GM12875 (cell line): ENCODE data around the gene CCNDBP1.
"Not testable (repeated sequence)": the region's sequence is repeated elsewhere in the genome, so short reads cannot be mapped to it uniquely, and the experiment has no call there.

Experiments
- H3K4me3 ChIP-seq: one replicate; pipeline ENCODE4 v1.5.1; 2011; ENCODE audit warnings: low read depth, low read length, control low read depth
- CTCF ChIP-seq: IDR thresholded peaks from 2 replicates; pipeline ENCODE4 v1.5.1; 2011; ENCODE audit warnings: low read depth, mild to moderate bottlenecking, control low read depth, inconsistent platforms, low read length, moderate library complexity, borderline replicate concordance; ENCODE audit not compliant: insufficient read depth

The CCNDBP1 gene

DNA sequence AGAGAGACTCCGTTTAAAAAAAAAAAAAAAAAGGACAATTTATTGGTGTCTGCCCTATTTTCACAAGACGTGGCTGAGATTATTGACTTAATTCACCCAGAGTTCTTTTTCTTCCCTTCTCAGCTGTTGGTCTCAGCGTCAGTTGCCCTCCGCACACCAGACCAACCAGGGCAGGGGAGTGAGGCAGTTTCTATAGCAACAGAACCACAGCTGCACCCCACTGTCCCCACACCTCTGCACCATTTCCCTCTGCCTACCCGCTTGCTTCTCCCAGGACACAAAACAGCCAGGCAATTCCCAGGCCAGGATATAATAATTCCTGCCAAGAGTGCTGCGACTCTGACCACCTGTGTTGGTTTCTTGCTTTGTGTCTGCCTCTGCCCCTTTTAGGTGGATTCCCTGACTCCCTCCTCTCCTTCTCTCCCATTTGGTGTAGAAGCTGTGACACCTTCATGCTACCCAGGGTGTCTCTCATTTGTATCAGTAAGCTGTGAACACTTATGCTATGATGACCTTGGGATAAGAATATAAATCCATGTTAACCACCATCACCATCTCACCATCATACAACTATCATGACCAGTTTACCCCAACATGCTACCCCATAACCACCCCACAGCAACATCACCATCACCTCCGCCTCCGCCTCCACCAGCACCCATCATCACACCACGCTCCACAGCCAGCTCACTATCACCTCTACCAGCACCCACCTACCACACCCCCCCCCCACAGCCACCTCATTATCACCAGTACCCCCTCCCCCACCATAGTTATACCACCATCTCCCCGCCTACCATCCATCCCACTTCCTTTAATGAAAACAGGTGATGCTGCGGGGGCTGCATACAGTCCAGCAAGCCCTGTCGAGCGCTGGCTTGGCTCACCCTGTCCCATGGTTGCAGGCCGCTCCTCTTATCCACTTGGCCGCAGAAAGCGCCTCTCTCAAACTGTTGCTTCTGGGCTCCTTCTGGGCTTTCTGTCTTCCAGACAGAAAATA is 35.0 kb downstream of the CCNDBP1 start:
- H3K4me3 ChIP-seq = no peak overlapping the region
- TF ChIP-seq CTCF = no peak

DNA sequence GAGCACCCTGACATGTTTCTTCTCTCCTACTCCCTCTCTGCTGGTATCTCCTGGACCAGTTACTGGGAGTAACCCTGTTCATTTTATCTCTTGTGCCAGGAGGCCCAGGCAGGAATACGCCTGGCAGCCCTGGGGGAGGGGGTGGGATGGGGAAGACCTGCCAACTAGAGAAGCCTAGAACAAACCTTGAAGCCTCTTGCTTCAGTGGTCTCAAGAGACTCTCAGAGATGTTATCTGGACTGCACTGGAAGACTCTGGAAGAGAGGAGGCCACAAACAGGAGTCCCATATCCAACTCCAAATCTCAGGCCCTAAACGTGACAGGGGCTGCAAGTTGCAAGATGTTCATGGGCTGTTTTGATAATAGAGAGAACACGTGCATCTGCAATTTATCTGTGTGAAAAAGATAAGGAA is 35.8 kb downstream of the CCNDBP1 start, which contains the start of gene EPB42:
Gene EPB42, minus strand, starts transcription at position 28 of the 413 bp plus-strand sequence. CDS start 193 bp downstream, outside the sequence.
- TF ChIP-seq CTCF = no peak
- H3K4me3 ChIP-seq = no peak within 1 kb of the TSS

DNA sequence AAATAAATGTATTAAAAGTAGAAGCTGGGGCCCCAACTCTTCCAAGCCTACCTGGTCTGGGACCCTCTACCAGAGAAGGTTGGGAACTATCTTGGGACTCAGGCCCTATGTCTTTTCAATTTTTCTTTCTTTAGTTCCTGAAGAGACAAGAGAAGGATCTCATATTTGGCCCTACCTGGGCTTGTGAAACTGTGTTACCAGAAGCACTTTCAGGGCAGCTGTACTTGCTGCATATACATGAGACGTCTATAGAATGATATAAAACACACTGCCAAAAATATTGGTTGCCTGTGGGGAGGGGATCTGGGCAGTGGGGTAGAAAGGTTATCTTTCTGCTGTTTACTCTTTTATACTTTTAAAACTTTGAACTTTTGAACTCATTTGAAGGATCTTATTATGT is 36.2 kb downstream of the CCNDBP1 start:
- no peak for TF ChIP-seq CTCF
- H3K4me3 ChIP-seq = no peak overlapping the region

DNA sequence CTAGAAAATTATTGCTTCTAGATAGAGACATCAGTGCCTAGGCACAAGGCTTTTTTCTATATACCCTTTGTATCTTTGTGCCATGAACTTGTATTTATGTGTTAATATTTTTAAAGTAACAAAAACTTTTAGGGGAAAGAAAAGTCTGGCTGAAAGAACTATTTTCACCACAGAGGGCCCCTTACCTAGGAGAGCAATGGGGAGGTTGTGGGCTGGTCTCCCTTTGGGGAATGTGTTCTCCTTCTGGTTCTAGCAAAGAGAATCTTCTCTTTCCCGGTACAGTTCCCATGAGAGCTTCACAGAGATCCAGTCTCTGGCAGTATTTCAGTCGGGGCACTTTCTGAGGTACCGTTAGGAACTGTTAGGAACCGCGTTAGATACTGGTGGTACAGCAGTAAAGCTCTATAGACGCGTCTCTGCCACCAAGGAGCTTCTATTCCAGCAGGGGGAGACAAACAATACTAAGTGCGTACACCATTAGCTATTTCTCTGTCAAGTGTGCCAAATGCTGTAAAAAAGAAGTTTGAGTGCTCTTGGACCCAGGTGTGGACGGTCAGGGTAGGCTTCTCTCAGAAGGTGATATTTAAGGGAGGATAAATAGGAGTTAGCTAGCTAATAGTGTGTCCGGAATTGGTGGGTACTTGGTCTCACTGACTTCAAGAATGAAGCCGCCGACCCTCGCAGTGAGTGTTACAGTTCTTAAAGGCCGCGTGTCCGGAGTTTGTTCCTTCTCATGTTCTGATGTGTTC is 40.2 kb downstream of the CCNDBP1 start:
- no peak overlapping the region for H3K4me3 ChIP-seq
- peak; percentile 70 for TF ChIP-seq CTCF

DNA sequence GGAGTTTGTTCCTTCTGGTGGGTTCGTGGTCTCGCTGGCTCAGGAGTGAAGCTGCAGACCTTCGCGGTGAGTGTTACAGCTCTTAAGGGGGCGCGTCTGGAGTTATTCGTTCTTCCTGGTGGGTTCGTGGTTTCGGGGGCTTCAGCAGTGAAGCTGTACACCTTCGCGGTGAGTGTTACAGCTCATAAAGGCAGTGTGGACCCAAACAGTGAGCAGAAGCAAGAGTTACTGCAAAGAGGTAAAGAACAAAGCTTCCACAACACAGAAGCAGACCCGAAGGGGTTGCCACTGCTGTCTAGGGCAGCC is 40.7 kb downstream of the CCNDBP1 start:
- not testable (repeated sequence) for H3K4me3 ChIP-seq

DNA sequence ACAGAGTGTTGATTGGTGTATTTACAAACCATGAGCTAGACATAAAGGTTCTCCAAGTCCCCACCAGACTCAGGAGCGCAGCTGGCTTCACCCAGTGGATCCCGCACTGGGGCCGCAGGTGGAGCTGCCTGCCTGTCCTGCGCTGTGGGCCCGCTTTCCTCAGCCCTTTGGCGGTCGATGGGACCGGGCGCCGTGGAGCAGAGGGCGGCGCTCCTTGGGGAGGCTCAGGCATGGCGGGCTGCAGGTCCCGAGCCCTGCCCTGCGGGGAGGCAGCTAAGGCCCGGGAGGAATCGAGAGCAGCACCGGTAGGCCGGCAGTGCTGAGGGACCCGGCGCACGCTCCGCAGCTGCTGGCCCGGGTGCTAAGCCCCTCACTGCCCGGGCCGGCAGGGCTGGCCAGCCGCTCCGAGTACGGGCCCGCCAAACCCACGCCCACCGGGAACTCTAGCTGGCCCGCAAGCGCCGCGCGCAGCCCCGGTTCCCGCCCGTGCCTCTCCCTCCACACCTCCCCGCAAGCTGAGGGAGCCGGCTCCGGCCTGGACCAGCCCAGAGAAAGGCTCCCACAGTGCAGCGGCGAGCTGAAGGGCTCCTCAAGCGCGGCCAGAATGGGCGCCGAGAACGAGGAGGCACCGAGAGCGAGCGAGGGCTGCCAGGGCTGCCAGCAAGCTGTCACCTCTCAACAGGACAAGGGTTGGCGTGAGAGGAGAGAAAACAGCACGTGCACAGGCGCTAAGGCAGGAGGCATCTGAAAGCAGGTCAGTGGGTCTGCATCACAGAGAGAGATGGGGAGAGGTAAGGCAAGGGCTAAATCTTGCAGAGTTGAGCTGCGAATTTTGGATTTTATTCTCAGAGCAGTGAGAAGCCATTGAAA is 41.5 kb downstream of the CCNDBP1 start:
- no peak overlapping the region for H3K4me3 ChIP-seq
- TF ChIP-seq CTCF = no peak

- TF ChIP-seq CTCF = no peak
- H3K4me3 ChIP-seq = no peak overlapping the region
Measured at GRCh38 chr15:43229977-43230376, 44.8 kb downstream of the CCNDBP1 start.
